SIG-M5 (cell line): ENCODE data around the gene NOTUM.

Experiments used
- DNase-seq: peaks from one replicate; lab custom pipeline; 2025; lab: John Stamatoyannopoulos, UW

Gene NOTUM

DNA sequence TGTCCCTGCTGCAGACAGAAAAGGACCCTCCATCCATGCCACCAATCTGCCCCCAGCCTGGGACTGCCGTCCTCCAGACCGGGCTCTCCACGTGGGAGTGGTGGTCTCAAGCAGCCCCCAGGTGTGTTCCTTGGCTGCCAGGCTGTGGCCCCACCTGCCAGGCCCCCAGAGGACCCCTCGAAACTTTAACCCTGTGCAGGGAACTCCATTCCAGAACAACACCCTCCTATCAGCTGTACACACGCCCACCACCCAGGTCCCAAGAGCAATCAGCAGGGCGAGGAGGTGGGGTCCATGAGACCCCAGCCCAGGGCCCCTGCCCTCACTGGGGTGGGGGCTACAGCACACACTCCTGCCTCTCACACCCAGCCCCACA lies 25.3 kb downstream of the NOTUM start:
- no peak for DNase-seq

DNA sequence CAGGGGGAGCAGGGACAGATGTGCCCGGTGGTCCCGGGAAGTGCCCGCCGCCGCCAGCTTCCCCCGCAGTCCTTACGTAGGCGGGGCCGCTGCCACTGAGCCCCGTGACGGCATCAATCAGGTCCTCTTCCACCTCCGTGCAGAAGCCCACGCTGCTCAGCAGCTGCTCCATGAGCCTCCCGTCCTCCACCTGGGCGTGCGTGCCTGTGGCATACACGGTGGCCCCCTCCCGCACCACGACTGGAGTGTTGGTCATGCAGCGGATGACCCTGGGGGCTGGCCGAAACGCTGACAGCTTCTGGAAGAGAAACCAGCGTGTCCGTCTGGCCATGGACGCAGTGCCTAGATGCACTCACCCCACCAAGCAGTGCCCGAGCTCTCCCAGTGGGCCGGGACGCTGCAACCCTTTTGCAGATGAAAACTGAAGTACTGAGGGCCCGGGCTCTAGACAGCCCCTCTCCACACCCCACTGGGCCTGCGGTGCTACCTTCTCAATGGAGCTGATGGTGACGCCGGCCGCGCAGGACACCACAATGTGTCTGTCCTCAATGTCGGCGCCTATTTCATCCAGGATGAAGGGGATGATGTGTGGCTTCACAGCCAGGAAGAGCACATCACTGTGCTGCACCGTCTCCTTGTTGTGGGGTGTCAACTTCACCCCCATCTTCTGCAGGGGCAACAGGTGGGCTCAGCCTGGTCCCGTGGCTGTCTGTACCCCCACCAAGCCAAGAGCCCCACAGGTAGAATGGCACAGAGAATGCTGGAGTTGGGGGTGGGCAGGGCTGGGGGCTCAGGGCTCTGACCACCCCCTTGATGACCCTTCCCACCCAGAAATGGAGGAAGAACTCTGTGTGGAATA lies 25.9 kb downstream of the NOTUM start:
- no peak for DNase-seq

DNA sequence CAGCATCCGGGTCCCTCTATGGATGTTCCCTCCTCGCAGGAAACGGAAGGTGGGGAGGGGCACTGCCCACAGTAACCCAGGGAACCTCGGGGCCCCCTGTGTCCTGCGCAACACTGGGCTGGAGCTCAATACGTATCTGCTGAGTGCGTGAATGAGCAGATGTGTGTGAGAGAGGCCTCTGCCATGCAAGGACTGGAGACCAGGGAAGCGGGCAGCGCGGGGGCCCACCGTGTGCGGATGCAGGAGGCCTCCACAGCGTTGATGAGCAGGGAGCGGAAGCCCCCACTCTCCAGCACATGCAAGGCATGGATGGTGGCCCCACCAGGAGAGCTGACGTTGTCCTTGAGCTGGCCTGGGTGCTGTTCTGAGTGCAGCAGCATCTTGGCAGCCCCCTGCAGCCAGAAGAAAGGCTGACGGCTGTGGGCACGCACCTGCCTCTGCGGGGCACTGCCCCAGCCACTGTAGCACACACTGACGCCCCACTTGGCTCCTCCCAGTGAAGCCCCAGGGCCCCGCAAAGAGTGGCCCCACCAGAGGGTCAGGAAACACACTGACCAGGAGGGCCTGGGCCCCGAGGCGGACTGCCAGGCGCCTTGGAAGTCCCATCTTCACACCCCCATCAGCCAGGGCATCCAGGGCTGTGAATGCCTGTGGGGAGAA lies 26.8 kb downstream of the NOTUM start:
- DNase-seq, result no peak

DNA sequence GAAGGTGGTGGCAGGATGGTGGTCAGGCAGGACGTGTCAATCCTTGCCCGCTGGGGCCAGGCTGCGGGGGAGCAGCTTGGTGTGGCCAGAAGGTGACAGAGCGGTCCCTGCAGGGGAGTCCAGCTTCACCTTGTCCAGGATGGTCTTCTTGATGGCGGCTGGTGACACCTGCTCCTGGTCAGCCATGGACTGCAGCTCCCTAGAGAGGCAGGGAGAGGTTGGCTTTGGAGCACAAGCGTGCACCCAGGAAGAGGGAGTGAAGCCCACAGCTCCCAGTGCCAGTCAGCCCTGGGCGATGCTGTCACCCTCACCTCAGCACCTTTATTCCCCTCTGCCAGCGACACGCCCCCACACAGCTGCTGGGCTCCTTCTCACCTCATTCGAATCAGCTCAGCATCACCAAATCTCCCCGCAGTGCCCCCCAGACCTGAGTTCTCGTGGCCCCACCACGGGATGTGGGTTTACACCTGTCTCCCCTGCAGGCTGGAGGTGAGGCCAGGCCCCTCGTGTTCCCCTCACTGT lies 27.7 kb downstream of the NOTUM start:
- DNase-seq, result no peak

DNA sequence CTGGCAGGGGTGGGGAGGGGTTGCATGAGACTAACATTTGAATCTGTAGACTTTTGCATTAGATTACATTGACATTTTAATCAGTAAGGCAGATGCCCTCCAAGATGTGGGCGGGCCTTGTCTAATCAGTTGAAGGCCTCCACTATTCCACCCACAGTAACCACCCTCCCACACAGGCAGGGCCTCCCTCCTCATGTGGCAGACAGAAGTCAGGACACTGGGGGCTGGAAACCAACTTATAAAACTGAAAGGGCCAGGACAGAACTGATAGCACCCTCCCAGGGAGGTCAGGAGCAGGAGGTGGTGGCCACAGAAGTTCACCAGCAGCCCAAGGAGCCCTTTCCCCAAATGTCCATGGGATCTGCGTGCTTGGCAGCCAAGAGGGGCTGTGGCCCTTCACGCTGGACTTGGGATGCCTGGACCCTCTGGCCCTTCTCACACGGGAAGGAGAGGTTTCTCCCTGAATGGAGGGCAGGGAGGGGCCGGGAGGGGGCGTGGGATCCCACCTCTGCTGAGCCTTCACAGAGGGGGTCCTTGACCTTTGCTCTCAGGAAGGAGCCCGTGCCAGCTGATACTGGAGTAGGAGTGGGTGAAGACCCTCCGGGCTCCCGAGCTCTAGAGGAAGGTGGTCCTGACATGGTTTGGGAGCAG lies 28.5 kb downstream of the NOTUM start:
- no peak for DNase-seq

DNA sequence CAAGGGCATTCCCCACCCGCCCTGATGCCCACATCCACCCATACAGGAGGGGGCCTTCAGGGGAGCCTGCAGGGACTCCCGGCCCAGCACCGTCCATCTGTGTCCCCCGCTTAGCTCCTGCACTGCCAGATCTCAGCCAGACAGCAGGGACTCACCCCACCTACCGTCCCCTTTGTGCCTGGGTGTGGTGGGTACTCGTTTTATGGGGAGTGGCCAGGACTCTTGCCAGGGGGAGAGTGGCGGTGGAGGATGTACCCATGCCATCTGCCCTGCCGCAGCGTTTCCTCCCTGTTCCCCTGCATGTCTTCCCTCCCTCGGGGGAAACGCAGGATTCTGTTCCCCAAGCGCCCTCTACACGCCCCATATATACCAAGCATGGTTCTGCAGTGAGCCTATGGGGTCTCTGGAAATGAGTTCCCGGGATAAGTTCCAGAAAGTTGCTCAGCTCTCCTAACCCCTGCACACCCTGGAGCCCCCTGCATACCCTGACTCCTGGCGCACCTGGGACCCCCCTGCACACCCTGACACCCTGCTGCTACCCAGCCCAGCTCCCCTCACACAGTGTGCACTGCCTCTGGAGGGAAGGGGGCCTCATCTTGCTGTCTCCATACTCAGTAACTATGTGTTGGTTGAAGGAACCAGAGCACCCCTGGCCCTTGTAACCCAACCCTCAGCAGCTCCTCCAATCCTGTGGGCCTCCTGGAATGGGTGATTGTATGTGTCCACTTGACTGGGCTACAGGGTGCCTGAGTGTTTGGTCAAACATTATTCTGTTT lies 29.2 kb downstream of the NOTUM start:
- no peak for DNase-seq

DNA sequence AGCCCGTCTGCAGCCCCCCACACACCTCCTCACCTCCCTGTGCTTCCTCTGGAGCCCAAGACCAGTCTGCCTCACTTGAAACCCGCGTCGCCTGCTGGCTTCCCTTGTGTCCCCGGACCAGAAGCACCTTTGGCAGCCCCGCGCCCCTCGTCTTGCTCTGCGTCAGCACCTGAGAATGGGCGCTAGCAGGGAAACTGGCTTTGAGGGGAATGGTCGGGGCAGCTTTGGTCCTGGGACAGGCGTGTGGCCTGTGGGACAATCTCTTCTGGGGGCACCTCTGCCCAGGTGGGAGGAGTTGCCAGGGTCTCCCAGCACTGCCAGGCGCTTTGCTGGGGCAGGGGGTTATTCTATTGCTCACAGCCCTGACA lies 29.8 kb downstream of the NOTUM start:
- DNase-seq, result no peak

DNA sequence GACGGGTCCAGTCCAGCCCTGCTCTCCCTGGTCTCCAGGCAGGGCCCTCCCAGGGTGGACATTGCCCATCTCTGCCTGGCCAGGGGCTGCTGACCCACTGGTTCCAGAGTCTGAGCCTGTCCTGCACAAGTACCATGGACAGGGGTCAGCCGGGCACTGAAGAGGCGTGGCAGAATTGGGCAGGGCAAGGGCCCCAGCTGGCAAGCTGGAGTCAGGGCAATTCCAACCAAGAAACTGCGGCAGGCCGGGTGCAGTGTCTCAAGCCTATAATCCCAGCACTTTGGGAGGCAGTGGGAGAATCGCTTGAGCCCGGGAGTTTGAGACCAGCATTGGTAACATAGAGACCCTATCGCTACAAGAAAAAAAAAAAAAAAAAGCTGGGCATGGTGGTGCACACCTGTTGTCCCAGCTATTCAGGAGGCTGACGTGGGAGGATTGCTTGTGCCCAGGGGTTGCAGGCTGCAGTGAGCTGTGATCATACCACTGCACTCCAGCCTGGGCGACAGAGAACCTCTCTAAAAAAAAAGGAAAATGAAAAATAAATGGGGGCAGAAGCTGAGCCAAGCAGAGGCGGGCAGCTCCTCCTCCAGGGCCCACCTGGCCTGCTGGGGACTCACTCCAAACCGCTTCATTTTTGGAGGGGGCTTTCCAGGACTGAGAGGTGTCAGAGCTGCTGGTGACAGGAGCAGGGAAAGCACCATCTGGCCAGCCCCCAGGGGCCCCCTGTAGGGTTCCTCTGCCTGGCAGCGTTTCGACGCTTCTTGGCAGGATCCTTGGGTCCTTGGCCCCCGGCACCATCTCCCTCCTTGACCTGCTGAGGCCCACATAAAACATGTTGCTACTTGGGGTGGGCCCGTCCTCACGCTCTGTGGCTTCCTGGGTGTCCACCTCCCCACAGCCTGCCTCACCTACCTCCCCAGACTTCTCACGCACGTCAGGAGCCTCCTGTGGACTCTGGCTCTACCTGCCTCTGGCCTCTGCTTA lies 30.6 kb downstream of the NOTUM start:
- DNase-seq, result no peak

DNA sequence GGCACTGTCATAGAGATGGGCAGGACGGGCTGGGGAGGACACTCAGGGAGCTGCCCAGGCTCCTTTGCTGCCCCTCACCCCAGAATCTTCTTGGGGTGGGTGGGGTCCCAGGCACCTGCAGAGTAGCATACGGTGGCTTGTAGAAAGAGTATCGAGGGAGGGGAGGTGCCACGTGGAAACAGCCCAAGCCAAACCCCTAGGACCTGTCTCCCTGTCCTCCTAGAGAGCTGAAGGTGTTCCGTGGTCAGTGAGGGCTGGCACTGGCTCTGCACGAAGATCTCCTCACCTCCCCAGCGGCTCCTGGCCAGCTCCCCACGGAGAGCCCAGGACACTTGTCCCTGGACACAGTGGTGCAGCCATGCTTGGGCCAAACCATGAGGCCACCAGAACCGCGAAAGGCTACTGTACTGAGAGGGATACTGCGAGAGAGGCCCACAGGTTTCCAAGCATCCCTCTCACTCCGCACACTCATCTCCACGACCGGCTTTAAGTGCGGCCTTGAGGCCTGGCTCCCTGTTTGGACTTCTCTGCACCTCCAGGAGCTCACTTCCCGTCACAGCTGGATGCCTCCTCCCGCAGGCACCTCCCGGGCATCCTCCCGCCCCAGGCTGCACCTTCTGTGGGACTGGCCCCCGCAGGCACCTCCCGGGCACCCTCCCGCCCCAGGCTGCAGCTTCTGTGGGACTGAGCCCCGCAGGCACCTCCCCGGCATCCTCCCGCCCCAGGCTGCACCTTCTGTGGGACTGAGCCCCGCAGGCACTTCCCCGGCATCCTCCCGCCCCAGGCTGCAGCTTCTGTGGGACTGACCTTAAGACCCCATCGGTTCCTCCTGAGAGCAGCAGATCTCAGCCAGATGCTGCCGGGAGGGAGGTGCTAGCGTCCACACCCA lies 31.5 kb downstream of the NOTUM start:
- no peak for DNase-seq

DNA sequence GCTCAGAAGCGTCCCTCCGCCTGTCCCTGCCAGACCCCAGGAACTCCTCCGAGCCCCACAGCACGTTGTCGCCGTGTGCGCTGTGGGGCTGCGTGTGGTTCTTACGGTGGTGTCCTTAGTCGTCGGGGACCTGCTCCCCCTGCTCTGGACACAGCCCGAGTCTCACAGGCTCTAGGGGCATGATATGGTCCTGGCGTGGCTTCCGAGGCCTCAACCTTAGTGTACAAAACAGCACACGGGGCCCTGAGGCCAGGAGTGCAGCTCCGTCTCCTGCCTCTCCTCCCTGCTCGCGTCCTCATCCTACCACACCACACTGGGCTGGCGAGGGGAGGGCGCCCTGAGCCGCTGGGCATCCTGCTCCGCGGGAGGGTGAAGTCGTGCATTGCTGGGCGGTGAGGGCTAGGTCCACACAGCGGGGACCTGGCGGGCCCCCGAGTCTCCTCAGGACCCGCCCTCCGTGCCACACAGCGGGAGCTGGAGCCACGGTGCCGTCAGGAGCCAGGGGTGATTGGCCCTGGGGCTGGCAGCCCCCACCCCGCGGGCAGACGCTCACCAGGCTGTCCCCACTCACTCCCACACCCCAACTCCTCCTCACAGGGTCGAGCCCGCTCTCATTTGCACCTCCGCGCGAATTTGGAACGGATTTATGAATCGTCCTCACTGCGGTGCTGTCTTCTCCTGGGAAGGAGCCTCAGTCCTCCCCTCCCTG lies 32.3 kb downstream of the NOTUM start:
- DNase-seq, result no peak

DNA sequence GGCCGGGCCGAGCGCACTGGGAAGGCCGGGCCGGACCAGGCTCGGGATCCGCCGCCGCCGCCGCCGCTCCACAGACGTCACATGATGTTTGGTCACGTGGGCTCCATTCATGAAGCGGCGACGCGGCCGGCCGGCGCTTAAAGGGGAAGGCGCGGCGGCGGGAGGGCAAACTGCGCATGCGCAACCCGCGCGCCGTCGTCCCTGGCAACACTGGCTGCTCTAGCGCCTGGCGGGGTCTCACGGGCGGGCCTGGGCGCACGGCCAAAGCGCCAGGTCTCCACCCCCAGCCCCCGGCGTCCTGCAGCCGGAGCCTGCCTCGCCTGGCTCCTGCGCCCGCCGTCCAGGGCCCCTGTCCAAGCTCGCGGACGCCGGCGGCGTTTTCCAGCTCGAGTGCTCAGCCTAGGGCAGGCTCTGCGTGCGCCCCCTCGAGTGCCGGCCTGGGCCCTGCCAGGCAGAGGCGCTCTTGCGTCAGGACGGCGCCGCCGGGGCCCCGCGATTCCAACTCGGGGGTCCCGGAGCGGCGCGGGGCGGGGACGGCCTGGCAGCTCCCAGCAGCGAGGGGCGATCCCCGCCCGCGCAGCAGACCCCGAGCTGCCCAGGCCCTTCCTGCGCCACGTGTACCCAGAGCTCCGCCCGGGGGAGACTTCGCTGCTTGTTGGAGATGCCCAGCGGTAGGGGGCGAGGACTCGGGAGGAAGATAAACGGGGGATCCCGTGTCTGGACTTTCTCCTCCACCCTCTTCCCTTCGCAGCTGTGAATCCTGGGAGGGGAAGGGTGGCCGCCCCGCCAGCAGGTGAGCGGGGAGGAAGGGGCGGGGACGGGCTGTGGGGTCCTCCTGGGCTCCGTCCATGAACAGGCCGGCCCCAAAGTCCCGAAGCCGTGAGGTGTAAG lies 33.1 kb downstream of the NOTUM start, which contains the start of gene MAFG:
Gene MAFG (minus strand): TSS at position 83 of the 891 bp plus-strand sequence. CDS start 4,550 bp downstream, outside the sequence.
- peak; percentile 73 for DNase-seq

DNA sequence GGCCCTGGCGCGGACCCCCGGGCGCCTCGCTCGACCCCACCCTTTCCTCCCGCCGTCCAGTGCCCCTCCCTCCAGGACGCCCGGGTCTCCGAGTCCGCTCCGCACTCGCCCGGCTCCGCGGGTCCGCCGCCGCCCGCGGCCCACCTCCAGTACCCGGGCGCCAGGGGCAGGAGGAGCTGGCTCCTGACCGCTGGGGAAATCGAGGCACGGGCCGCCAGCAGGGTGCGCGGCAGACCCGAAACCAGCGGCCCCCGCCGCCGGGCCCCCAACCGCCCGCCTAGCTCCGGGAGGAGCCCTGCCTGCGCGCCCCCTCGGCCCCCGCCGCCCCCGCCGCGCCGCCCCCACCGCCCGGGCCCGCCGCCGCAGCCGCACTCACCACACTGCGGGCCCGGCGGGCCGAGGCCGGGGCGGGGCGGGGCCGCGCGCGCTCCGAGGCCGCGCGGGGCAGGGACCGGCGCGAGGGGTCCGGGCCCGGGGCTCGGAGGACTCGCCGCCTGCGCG lies 33.8 kb downstream of the NOTUM start:
- DNase-seq, result no peak

DNA sequence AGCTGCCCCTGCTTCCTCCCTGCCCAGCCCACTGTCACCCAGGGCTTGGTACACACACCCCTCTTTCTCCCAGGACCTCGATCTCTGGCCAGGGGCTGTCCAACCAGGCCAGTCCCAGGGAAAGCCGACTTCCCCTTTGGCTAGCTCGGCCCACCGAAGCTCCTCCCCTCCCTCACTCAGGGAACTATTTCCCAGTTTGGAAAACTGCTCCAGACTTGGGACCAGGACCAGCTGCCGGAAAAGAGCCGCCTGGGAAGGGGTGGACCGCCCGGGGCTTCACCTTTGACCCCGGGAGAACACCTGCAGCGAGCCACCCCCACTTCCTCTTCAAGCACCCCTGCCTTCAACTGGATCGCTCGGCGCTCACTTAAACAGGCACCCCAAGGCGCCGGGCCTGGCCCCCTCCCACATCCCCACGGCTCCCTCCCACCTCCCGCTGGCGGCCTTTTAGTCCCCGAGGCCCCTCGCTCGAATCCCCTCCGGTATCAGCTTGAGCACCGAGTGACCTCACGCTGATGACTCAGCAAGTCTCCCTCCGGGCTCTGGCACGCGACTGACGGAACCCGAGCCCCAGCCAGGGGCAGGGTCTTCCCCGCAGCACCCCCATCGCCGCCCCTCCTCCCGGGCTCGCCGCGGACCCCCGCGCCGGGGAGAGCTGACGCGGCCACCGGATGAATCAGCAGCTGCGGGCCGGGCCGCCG lies 34.4 kb downstream of the NOTUM start:
- peak; percentile 63 for DNase-seq

DNA sequence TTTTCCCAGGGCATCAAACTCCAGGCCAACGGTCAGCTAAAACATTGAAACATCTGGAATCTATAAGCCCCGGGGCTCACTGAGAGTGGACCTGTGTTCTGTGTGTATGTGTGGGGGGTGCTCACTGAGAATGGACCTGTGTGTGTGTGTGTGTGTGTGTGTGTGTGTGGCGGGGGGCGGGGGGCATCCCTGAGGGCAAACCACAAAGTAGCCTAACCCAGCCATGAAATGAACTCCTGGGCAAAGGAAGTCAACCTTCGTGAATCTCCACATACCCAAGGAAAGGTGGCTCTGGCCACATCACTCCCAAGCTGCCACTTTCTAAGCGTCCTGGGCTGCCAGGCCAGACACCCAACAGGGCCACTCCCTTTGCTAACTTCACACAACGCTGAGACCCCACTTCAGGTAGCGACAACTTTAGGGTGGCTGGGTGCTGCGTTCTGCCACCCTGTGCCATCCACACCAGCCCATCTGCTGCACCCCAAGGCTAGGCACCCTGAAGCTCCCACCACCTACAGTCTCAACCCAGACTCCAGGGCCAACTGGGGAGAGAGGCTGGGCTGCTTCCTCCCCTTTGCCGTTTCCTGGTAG lies 35.0 kb downstream of the NOTUM start:
- DNase-seq, result peak; percentile 45

DNA sequence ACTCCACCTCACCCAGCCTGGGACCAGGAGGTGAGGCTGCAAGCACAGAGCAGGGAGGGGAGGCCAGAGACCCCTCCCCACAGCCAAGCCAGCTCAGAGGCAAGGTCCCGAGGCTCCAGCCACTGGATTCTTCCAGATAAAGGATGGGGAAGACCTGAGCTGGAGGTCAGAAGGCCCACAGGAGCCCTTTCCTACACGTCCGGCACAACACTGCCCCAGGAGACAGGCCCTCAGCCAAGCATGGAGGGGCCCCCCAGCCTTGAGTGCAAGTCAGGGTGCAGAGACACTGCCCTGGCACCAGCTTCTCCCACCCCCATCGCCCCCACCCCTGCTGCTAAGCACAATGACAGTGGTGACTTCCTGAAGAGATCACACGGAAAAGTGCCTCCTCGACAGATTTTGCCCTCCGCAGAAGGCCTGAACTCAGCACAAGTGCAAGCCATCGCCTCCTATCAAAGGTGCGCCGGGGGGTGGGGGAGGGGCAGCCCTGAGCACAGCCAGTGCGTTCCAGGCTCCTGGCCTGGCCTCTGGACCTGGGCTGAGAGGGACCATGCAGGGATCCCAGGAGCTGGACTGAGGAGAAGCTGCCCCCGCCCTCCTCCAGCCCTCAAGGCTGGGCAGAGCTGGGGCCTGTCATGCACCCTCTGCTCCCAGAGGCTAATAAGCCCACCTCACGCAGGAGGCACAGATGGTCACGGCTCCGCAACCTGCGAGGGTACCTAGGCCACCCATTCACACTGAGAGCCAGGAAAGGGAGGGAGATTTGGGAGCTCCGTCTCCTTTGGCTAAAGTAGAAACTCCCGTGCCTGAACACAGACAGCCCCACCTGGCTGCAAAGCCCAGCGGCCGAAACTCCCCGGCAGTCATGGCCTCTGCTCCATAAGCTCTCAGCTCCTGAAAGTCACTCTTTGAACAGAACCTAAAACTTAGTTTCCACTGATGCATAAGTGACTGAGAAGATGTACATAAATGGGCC lies 36.1 kb downstream of the NOTUM start:
- no peak for DNase-seq
